SK-N-SH (cell line): Measurements from ENCODE around the gene RNF180. TPM values are rescaled to one million over a fixed set of nuclear protein-coding genes. Genes with fewer than 3 reads are reported as not detected.

ENCODE experiments used
- CTCF ChIA-PET: fragments of 300-600, 350-600 bp; formaldehyde crosslinking; extraction: SDS; loops from one replicate; lab custom pipeline; 2021; lab: Yijun Ruan, JAX
- POLR2A ChIA-PET: fragments of 350-600 bp; sonication (Branson Sonifier 250); formaldehyde crosslinking; extraction: SDS; loops from one replicate; lab custom pipeline; 2020; ENCODE audit warnings: antibody characterized with exemption, inconsistent platforms; lab: Yijun Ruan, JAX
- DNase-seq: peaks from one replicate; pipeline ENCODE4 v3.0.0; 2012
- H2AFZ ChIP-seq: fragments of 200-600 bp; sonication (generic); 2 replicates; pipeline ENCODE4 v1.8.1; 2016; ENCODE audit warnings: antibody characterized with exemption, mild to moderate bottlenecking, low read depth
- H3F3A ChIP-seq: fragments of 200-600 bp; sonication (generic); replicated peaks from 2 replicates; pipeline ENCODE3; 2016; ENCODE audit warnings: antibody characterized with exemption, mild to moderate bottlenecking; ENCODE audit not compliant: insufficient read depth
- H3K27ac ChIP-seq, 2 experiments: fragments of 200-500 bp in 1 of 2; fragments of 200-600 bp in 1 of 2; sonication (Bioruptor generic) in 1 of 2; sonication (generic), shearing (Covaris generic) in 1 of 2; 2 replicates each; pipeline versions ENCODE4 v1.5.1 to v1.6.1; 2014 to 2016; ENCODE audit warnings: low read depth in 2 of 2, inconsistent platforms in 1 of 2, low read length in 1 of 2, mild to moderate bottlenecking in 1 of 2, mixed read lengths in 1 of 2
- H3K27me3 ChIP-seq: fragments of 200-600 bp; sonication (generic), shearing (Covaris generic); 2 replicates; pipeline ENCODE4 v1.6.1; 2016; ENCODE audit warnings: mixed run types; ENCODE audit not compliant: insufficient read depth
- H3K36me3 ChIP-seq, 2 experiments: fragments of 200-500 bp in 1 of 2; fragments of 200-600 bp in 1 of 2; sonication (Bioruptor generic) in 1 of 2; sonication (generic) in 1 of 2; replicated peaks in 1 of 2; 2 replicates each; pipeline versions ENCODE3 to v1.5.1; 2014 to 2016; ENCODE audit warnings: low read length in 1 of 2, mild to moderate bottlenecking in 1 of 2; ENCODE audit not compliant: insufficient read depth in 2 of 2, control insufficient read depth in 1 of 2
- H3K4me1 ChIP-seq, 2 experiments: fragments of 200-500 bp in 1 of 2; fragments of 200-600 bp in 1 of 2; sonication (Bioruptor generic) in 1 of 2; sonication (generic), shearing (Covaris generic) in 1 of 2; 2 replicates each; pipeline versions ENCODE4 v1.5.1 to v1.6.1; 2014 to 2016; ENCODE audit warnings: low read depth in 1 of 2, low read length in 1 of 2, mixed run types in 1 of 2; ENCODE audit not compliant: insufficient read depth in 2 of 2, control insufficient read depth in 1 of 2
- H3K4me2 ChIP-seq: fragments of 200-600 bp; sonication (generic), shearing (Covaris generic); 2 replicates; pipeline ENCODE4 v1.6.1; 2017; ENCODE audit warnings: mixed run types
- H3K4me3 ChIP-seq, 2 experiments: fragments of 200-500 bp in 1 of 2; fragments of 200-600 bp in 1 of 2; sonication (Bioruptor generic) in 1 of 2; sonication (generic), shearing (Covaris generic) in 1 of 2; 2 replicates each; pipeline versions ENCODE4 v1.5.1 to v1.8.1; 2014 to 2016; ENCODE audit warnings: low read depth in 2 of 2, inconsistent platforms in 1 of 2, low read length in 1 of 2, mild to moderate bottlenecking in 1 of 2, mixed read lengths in 1 of 2, moderate library complexity in 1 of 2
- H3K79me2 ChIP-seq: fragments of 200-600 bp; sonication (generic); 2 replicates; pipeline ENCODE4 v1.8.1; 2017; ENCODE audit warnings: mild to moderate bottlenecking; ENCODE audit not compliant: insufficient read depth
- H3K9ac ChIP-seq: fragments of 200-600 bp; sonication (generic); 2 replicates; pipeline ENCODE4 v1.6.1; 2017; ENCODE audit warnings: mixed run types
- H3K9me2 ChIP-seq: fragments of 200-600 bp; sonication (generic); 2 replicates; pipeline ENCODE4 v1.6.1; 2017; ENCODE audit warnings: mixed run types
- H3K9me3 ChIP-seq: fragments of 200-600 bp; sonication (generic); 2 replicates; pipeline ENCODE4 v1.6.1; 2017; ENCODE audit warnings: mixed run types, mild to moderate bottlenecking, moderate library complexity
- H4K20me1 ChIP-seq: fragments of 200-600 bp; sonication (generic); 2 replicates; pipeline ENCODE4 v1.6.1; 2017; ENCODE audit warnings: mild to moderate bottlenecking, mixed run types; ENCODE audit not compliant: insufficient read depth
- CHD2 ChIP-seq: fragments of 150-350 bp; IDR thresholded peaks from 2 replicates; pipeline ENCODE4 v1.6.1; 2018; ENCODE audit warnings: low read length; ENCODE audit not compliant: partially characterized antibody
- EP300 ChIP-seq, 2 experiments: IDR thresholded peaks; 2 replicates each; pipeline versions ENCODE4 v1.4.0 to v1.6.1; 2012; ENCODE audit warnings: borderline replicate concordance in 1 of 2, low read depth in 1 of 2, low read length in 1 of 2
- EZH2phosphoT487 ChIP-seq: fragments of 200-600 bp; sonication (generic); IDR thresholded peaks from 2 replicates; pipeline ENCODE4 v1.6.1; 2017; ENCODE audit warnings: low read depth, mixed run types, mild to moderate bottlenecking, antibody characterized with exemption, moderate library complexity, borderline replicate concordance
- FOSL2 ChIP-seq: IDR thresholded peaks from 2 replicates; pipeline ENCODE4 v1.4.0; 2012; ENCODE audit warnings: low read depth, mild to moderate bottlenecking, moderate library complexity, borderline replicate concordance
- FOXJ3 ChIP-seq: sonication (generic); formaldehyde crosslinking; IDR thresholded peaks from 2 replicates; pipeline ENCODE4 v1.5.1; 2020; ENCODE audit warnings: mild to moderate bottlenecking, missing genetic modification reagents
- GABPA ChIP-seq: IDR thresholded peaks from 2 replicates; pipeline ENCODE4 v1.4.0; 2012; ENCODE audit warnings: low read depth, mild to moderate bottlenecking
- IRF3 ChIP-seq: fragments of 150-350 bp; IDR thresholded peaks from 2 replicates; pipeline ENCODE4 v1.6.1; 2016; ENCODE audit warnings: mild to moderate bottlenecking, low read depth, low read length
- JUND ChIP-seq: IDR thresholded peaks from 2 replicates; pipeline ENCODE4 v1.4.0; 2012
- PBX3 ChIP-seq: IDR thresholded peaks from 2 replicates; pipeline ENCODE4; 2012
- POLR2AphosphoS5 ChIP-seq: IDR thresholded peaks from 2 replicates; pipeline ENCODE4 v1.6.1; 2012; ENCODE audit warnings: low read depth, low read length
- RAD21 ChIP-seq: IDR thresholded peaks from 2 replicates; pipeline ENCODE4 v1.6.1; 2012; ENCODE audit warnings: mild to moderate bottlenecking, low read length
- RCOR1 ChIP-seq: fragments of 150-350 bp; IDR thresholded peaks from 2 replicates; pipeline ENCODE4 v1.6.1; 2017; ENCODE audit warnings: antibody characterized with exemption, low read length
- REST ChIP-seq: IDR thresholded peaks from 2 replicates; pipeline ENCODE4 v1.6.1; 2012; ENCODE audit warnings: mild to moderate bottlenecking, low read depth, low read length, moderate library complexity
- RFX5 ChIP-seq: IDR thresholded peaks from 2 replicates; pipeline ENCODE4 v1.6.1; 2012; ENCODE audit warnings: mild to moderate bottlenecking, improper control_type of control experiment, low read length
- RXRA ChIP-seq: IDR thresholded peaks from 2 replicates; pipeline ENCODE4 v1.4.0; 2012; ENCODE audit warnings: low read depth, mild to moderate bottlenecking, borderline replicate concordance
- SMC3 ChIP-seq: IDR thresholded peaks from 2 replicates; pipeline ENCODE4 v1.6.1; 2012; ENCODE audit warnings: low read depth, low read length, improper control_type of control experiment
- TAF1 ChIP-seq: IDR thresholded peaks from 2 replicates; pipeline ENCODE4 v1.6.1; 2012; ENCODE audit warnings: low read depth, mild to moderate bottlenecking, low read length, moderate library complexity, borderline replicate concordance
- TEAD4 ChIP-seq: IDR thresholded peaks from 2 replicates; pipeline ENCODE4 v1.4.0; 2012; ENCODE audit warnings: mild to moderate bottlenecking, borderline replicate concordance; ENCODE audit not compliant: insufficient read depth
- USF1 ChIP-seq: IDR thresholded peaks from 2 replicates; pipeline ENCODE4 v1.4.0; 2012; ENCODE audit warnings: low read depth, borderline replicate concordance
- ZBTB33 ChIP-seq: IDR thresholded peaks from 2 replicates; pipeline ENCODE4 v1.4.0; 2012; ENCODE audit warnings: low read depth, borderline replicate concordance
- WGBS: methylation state at CpG from one replicate; pipeline ENCODE4 v1.1.6; 2017; ENCODE audit warnings: low lambda C conversion rate; 5-methylcytosine and 5-hydroxymethylcytosine counted together
- polyA plus RNA-seq, 3 experiments: library from polyadenylated mRNA; depleted of rRNA; stranded (reverse); fragments of >200 nt; gene quantifications; 2 replicates each; pipeline ENCODE4 v1.2.3, GENCODE V29; 2012

Gene RNF180
- polyA plus RNA-seq, 1 of the 3 experiments (the other 2 are of a cell fraction) = 0.02 TPM

GRCh38 chr5:64125521-64125920, 40.1 kb upstream of the RNF180 start:
- Histone ChIP-seq H3K27me3 (no peaks in the 10 kb centered on the region), H3K9me3 (no peaks in the 10 kb centered on the region), H2AFZ (no peak overlapping the region), H3K4me1 (no peaks in the 10 kb centered on the region), H3K4me3 (no peak overlapping the region), H3K27ac (no peak overlapping the region), H3K9me2 (no peaks in the 10 kb centered on the region), H3K79me2 (no peaks in the 10 kb centered on the region), H3F3A (no peaks in the 10 kb centered on the region), H3K9ac (no peak overlapping the region), H3K4me2 (no peak overlapping the region), H3K36me3 (no peaks in the 10 kb centered on the region), H4K20me1 (no peaks in the 10 kb centered on the region)
- no peak for TF ChIP-seq IRF3
- TF ChIP-seq GABPA = no peak
- no peak for TF ChIP-seq POLR2AphosphoS5
- TF ChIP-seq RCOR1 = no peak
- no peak for TF ChIP-seq RAD21
- no peak for TF ChIP-seq RXRA
- TF ChIP-seq FOXJ3 (CRISPR knock-in tag) = no peak
- no peak for TF ChIP-seq ZBTB33
- TF ChIP-seq EP300 (IDR thresholded peaks at IDR 0.05; ENCODE audit: borderline replicate concordance in 1 of 2, low read depth in 1 of 2, low read length in 1 of 2) = no peak
- TF ChIP-seq EZH2phosphoT487 = no peak
- no peak for TF ChIP-seq FOSL2
- 4% methylated on average over 1 of the region's 1 CpG for WGBS
- POLR2A ChIA-PET = no interaction called here
- CTCF ChIA-PET = interaction anchor here (1.2 kb wide), 1 partner anchor 103 kb away, joined by 3 read pairs; no protein-coding TSS in a partner anchor
- DNase-seq = no peak

- ChIA-PET POLR2A (no interaction called here), CTCF (no interaction called here)
- Histone ChIP-seq H3K36me3 (no peaks in the 10 kb centered on the region), H3K79me2 (no peaks in the 10 kb centered on the region), H3K27ac (no peak overlapping the region), H4K20me1 (no peaks in the 10 kb centered on the region), H3K9me3 (no peaks in the 10 kb centered on the region), H2AFZ (no peak overlapping the region), H3K9ac (no peak overlapping the region), H3K4me2 (no peak overlapping the region), H3F3A (no peaks in the 10 kb centered on the region), H3K4me3 (no peak overlapping the region), H3K27me3 (no peaks in the 10 kb centered on the region), H3K4me1 (no peaks in the 10 kb centered on the region), H3K9me2 (no peaks in the 10 kb centered on the region)
- no peak for DNase-seq
- TF ChIP-seq SMC3 = no peak
- TF ChIP-seq RXRA = no peak
- TF ChIP-seq TEAD4 = no peak
- no peak for TF ChIP-seq CHD2
- no peak for TF ChIP-seq USF1
- TF ChIP-seq JUND = no peak
- no peak for TF ChIP-seq TAF1
- no peak for TF ChIP-seq EZH2phosphoT487
- no peak for TF ChIP-seq PBX3
- no peak for TF ChIP-seq RFX5
- no peak for TF ChIP-seq REST
Measured at GRCh38 chr5:64126202-64126741, 39.4 kb upstream of the RNF180 start.
